Measurements from ENCODE around the gene DGCR6L.
"Not testable (repeated sequence)": the region's sequence is repeated elsewhere in the genome, so short reads cannot be mapped to it uniquely, and the experiment has no call there.

The DGCR6L gene

GRCh38 chr22:20267441-20268278 lies 52.2 kb downstream of the DGCR6L start:
- H3K4me3 ChIP-seq (ENCODE audit: low read depth, low read length) = peak overlapping the region; percentile 37
- no peak for DNase-seq (ENCODE audit: low read depth)

GRCh38 chr22:20266667-20267440 lies 53.0 kb downstream of the DGCR6L start:
- not testable (repeated sequence) for H3K4me3 ChIP-seq (ENCODE audit: low read depth, low read length); DNase-seq (ENCODE audit: low read depth)

- H3K4me3 ChIP-seq (ENCODE audit: low read depth, low read length) = not testable (repeated sequence)
Measured at GRCh38 chr22:20265772-20266666, 53.8 kb downstream of the DGCR6L start.

GRCh38 chr22:20264614-20265452 lies 55.0 kb downstream of the DGCR6L start:
- no peak overlapping the region for H3K4me3 ChIP-seq (ENCODE audit: low read depth, low read length)
- DNase-seq (ENCODE audit: low read depth) = no peak

More at GRCh38 chr22:20265772-20266666, 53.8 kb downstream of the DGCR6L start:
- not testable (repeated sequence) for DNase-seq (ENCODE audit: low read depth)
